Regular cardiac myocyte (primary cell): Measurements from ENCODE around the gene GZMM. TPM values are rescaled to one million over a fixed set of nuclear protein-coding genes. Genes with fewer than 3 reads are reported as not detected.

Experiments
- total RNA-seq: library from RNA; depleted of rRNA; stranded (reverse); fragments of >200 nt; gene quantifications from 2 replicates; pipeline ENCODE4 v1.2.3, GENCODE V29; 2014

The GZMM gene
- 0.28 TPM in 1 of 2 replicates, not detected in the other for total RNA-seq

DNA sequence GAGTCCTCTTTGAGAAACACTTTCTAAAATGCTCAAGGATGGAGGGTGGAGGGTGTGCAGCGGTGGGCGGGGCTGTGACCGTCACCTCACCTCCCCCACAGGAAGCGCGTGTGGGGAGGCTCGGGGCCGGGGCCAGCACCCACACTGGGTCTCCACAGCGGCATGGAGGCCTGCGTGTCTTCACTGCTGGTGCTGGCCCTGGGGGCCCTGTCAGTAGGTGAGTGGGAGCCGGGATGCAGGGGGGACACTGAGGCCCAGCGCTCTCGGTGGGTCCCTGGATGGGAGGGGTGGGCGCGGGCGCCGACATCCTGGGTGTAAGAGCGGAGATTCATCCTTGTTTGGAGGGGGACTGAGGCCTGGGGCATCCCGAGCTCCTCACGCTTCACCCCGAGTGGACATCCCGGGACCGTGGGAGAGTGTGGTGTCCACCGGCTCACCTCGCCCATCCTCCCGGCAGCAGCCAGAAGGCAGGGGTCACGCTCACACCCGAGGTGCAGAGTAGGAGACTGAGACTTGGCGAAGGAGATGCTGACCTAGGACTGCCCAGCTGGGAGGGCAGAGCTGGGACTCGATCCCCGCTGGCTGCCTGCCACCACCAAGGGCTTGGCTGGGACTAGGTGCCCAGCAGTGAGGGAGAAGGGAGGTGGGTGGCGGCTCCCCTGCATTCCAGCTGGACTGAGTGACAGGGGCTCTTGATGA, at the start of gene GZMM:
Gene GZMM, plus strand, starts transcription at position 144 of the 699 bp plus-strand sequence. Its CDS starts 19 bp downstream, at position 163.

DNA sequence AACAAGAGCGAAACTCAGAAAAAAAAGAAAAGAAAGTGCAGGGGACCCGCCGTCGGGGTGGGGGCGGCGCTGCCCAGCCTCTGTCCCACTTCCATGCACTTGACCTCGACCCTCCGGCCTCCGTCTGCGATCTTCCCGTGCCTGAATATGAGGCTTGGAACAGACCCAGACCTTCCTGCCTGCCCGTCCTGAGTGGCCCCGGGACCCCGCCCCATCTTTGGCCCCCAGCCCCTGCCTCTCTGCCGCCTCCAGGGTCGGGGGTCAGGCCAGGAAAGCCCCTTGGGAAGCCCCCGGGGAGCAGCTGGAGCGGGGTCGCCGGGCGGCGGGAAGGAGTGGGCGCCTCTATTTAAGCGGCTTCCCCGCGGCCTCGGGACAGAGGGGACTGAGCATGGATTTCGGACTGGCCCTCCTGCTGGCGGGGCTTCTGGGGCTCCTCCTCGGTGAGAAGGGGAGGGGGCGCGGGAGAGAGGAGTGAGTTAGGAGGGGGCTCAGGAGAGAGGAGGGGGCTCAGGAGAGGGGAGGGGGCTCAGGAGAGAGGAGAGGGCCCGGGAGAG, 47.7 kb upstream of the GZMM start, which contains the start of gene MADCAM1:
Gene MADCAM1, plus strand, starts transcription at position 375 of the 554 bp plus-strand sequence. Its CDS starts 14 bp downstream, at position 389.

DNA sequence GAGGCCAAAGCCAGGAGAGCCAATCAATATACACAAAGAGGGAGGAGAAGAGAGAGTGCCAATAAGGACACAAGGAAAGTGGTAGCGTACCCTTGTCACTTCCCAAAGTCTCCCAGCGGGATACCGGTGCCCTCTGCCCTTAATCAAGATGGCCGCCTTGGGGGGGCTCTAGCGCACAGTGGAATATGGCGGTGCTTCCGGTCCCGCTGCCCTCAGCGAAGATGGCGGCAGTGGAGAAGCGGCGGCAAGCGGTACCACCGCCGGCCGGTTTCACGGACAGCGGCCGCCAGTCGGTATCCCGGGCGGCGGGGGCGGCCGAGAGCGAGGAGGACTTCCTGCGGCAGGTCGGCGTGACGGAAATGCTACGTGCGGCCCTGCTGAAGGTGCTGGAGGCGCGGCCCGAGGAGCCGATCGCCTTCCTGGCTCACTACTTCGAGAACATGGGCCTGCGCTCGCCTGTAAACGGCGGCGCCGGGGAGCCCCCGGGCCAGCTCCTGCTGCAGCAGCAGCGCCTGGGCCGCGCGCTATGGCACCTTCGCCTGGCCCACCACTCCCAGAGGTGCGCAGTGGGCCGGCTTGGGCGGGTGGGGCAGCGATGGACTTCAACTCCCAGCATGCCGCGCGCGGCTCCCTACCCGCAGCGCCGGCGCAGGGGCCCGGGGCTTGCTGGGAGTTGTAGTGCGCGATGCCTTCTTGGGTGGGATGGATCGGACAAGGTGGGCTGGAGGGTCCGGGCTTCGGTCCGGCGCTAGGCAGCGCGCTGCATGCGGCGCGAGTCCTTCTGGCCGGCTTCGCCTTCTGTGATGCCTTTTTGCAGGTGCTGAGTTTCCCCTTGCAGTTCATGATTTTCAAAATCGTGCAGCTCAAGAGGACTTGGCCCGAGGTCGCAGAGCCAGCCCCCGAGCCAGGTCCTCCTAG, 36.3 kb upstream of the GZMM start, which contains the start of gene TPGS1:
Gene TPGS1, plus strand, starts transcription at position 212 of the 918 bp plus-strand sequence. Its CDS starts 10 bp downstream, at position 222.

DNA sequence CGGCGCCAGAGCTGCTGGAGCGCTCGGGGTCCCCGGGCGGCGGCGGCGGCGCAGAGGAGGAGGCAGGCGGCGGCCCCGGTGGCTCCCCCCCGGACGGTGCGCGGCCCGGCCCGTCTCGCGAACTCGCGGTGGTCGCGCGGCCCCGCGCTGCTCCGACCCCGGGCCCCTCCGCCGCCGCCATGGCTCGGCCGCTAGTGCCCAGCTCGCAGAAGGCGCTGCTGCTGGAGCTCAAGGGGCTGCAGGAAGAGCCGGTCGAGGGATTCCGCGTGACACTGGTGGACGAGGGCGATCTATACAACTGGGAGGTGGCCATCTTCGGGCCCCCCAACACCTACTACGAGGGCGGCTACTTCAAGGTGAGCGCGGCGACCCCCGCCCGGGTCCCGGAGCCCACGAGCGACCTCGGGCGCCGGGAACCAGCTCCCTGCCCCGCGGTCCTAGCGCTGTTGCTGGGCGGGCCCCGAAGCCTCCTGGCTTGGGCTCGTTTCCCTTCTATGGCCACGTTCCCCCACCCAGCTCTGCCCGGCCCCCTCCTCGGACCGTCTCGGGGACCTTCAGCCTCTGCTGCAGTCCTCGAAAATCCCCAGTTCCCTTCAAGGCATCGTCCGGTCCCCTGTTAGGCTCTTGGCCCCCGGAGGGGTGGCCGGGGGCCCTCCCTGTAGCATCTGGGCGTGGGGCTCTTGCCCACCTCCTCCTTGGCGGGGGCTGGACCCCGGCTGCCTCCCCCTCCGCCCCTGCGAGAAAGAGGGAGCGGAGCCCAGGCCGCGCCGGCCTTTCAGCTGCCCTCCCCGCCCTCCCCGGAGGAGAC, 11.9 kb upstream of the GZMM start, which contains the start of gene CDC34:
Gene CDC34, plus strand, starts transcription at position 8 of the 808 bp plus-strand sequence. Its CDS starts 172 bp downstream, at position 180.

DNA sequence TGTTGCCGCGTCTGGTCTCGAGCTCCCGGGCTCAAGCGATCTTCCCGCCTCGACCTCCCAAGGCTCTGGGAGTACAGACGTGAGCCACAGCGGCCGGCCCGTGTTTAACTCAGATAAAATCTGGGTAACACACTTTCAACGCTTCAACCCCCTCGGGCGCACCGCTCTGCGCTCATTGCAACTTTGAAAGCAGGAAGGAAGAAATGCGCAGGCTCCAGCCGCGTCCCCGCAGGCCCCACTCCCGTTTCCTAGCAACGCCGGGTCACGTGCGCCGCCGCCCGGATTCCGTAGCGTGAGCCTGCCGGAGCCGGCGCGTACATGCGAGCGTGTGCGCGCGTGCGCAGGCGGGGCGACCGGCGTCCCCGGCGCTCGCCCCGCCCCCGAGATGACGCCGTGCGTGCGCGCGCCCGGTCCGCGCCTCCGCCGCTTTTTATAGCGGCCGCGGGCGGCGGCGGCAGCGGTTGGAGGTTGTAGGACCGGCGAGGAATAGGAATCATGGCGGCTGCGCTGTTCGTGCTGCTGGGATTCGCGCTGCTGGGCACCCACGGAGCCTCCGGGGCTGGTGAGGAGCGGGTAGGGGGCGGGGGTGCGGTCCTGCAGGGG, 28.4 kb downstream of the GZMM start, which contains the start of gene BSG:
Gene BSG, plus strand, starts transcription at position 457 of the 603 bp plus-strand sequence. Its CDS starts 39 bp downstream, at position 496.

DNA sequence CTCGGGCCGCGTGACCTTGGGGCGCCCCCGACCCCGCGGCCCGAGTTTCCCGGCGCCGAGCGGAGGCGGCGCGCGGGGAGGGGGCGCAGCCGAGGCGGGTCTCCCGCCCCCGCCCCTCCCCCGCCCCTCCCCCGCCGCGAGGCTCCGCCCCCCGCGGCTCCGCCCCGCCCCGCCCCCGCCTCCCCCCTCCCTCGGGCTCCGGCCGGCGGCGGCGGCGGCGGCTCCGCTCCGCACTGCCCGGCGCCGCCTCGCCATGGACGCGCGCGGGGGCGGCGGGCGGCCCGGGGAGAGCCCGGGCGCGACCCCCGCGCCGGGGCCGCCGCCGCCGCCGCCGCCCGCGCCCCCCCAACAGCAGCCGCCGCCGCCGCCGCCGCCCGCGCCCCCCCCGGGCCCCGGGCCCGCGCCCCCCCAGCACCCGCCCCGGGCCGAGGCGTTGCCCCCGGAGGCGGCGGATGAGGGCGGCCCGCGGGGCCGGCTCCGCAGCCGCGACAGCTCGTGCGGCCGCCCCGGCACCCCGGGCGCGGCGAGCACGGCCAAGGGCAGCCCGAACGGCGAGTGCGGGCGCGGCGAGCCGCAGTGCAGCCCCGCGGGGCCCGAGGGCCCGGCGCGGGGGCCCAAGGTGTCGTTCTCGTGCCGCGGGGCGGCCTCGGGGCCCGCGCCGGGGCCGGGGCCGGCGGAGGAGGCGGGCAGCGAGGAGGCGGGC, 46.0 kb downstream of the GZMM start, which contains the start of gene HCN2:
Gene HCN2, plus strand, starts transcription at position 189 of the 703 bp plus-strand sequence. Its CDS starts 65 bp downstream, at position 254.

Other genes starting within 250 kb of the GZMM start
- 10.1 and 16.5 TPM in 2 replicates for gene MIER2, start 199.3 kb upstream of the GZMM start, total RNA-seq
- under 0.01 TPM in 2 replicates for gene C2CD4C, start 134.9 kb upstream of the GZMM start, total RNA-seq
- gene SHC2, start 83.0 kb upstream of the GZMM start, total RNA-seq, result 1.4 TPM in 1 of 2 replicates, not detected in the other
- under 0.01 TPM in 1 of 2 replicates, not detected in the other for gene MADCAM1, start 47.6 kb upstream of the GZMM start, total RNA-seq
- gene TPGS1, start 36.6 kb upstream of the GZMM start, total RNA-seq, result 29.3 and 31.3 TPM in 2 replicates
- 51.3 and 78.8 TPM in 2 replicates for gene CDC34, start 12.3 kb upstream of the GZMM start, total RNA-seq
- 181 and 379 TPM in 2 replicates for gene BSG, start 28.5 kb downstream of the GZMM start, total RNA-seq
- 1.1 and 1.2 TPM in 2 replicates for gene HCN2, start 45.8 kb downstream of the GZMM start, total RNA-seq
- gene POLRMT, start 89.5 kb downstream of the GZMM start, total RNA-seq, result 23.7 and 32.0 TPM in 2 replicates
- not detected in 2 replicates for gene FGF22, start 95.8 kb downstream of the GZMM start, total RNA-seq
- 22.0 and 32.0 TPM in 2 replicates for gene RNF126, start 119.2 kb downstream of the GZMM start, total RNA-seq
- 52.0 and 68.5 TPM in 2 replicates for gene FSTL3, start 132.3 kb downstream of the GZMM start, total RNA-seq
- not detected in 2 replicates for gene PRSS57, start 151.4 kb downstream of the GZMM start, total RNA-seq
- 3.8 and 13.8 TPM in 2 replicates for gene PALM, start 164.9 kb downstream of the GZMM start, total RNA-seq
- gene MISP, start 207.1 kb downstream of the GZMM start, total RNA-seq, result 0.19 and 0.85 TPM in 2 replicates